HL-60 (cell line): ENCODE data around the gene SAMD5.

Source experiments
- DNase-seq, 2 experiments: peaks; one replicate each; pipeline ENCODE4 v3.0.0-alpha.2; 2010 to 2020; ENCODE audit warnings: low read depth in 1 of 2, low spot score in 1 of 2
- H3K27ac ChIP-seq: fragments of 250-450 bp; sonication (Bioruptor Pico); replicated peaks from 2 replicates; pipeline ENCODE4 v1.5.1; 2020; ENCODE audit warnings: mild to moderate bottlenecking, moderate library complexity
- H3K27me3 ChIP-seq: fragments of 250-450 bp; sonication (Bioruptor Pico); 2 replicates; pipeline ENCODE4 v1.5.1; 2021; ENCODE audit warnings: mild to moderate bottlenecking, moderate library complexity; ENCODE audit not compliant: insufficient read depth, poor library complexity, severe bottlenecking
- H3K4me3 ChIP-seq: replicated peaks from 2 replicates; pipeline ENCODE4 v1.5.1; 2011; ENCODE audit warnings: mild to moderate bottlenecking, control low read depth, low read length; ENCODE audit not compliant: insufficient read depth
- CTCF ChIP-seq: IDR thresholded peaks from one replicate; pipeline ENCODE4 v1.5.1; 2011; ENCODE audit warnings: low read length, control low read depth, inconsistent platforms; ENCODE audit not compliant: insufficient read depth
- GABPA ChIP-seq: IDR thresholded peaks from 2 replicates; pipeline ENCODE4 v1.6.1; 2012; ENCODE audit warnings: low read depth
- POLR2AphosphoS5 ChIP-seq: IDR thresholded peaks from 2 replicates; pipeline ENCODE4 v1.6.1; 2012; ENCODE audit warnings: low read depth
- REST ChIP-seq: IDR thresholded peaks from 2 replicates; pipeline ENCODE4 v1.6.1; 2012; ENCODE audit warnings: low read depth; ENCODE audit not compliant: insufficient replicate concordance
- SPI1 ChIP-seq: IDR thresholded peaks from 2 replicates; pipeline ENCODE4 v1.6.1; 2012; ENCODE audit warnings: low read depth, mild to moderate bottlenecking, borderline replicate concordance

Gene SAMD5

GRCh38 chr6:147569788-147570187 lies 61.3 kb downstream of the SAMD5 start:
- Histone ChIP-seq H3K4me3 (no peak overlapping the region), H3K27ac (no peak overlapping the region), H3K27me3 (peaks cover 2% of the 10 kb centered on the region)
- no peak for TF ChIP-seq POLR2AphosphoS5
- TF ChIP-seq CTCF = no peak
- DNase-seq = no peak

- no peak for TF ChIP-seq SPI1
- TF ChIP-seq CTCF = no peak
- no peak for TF ChIP-seq POLR2AphosphoS5
- TF ChIP-seq GABPA = no peak
- no peak for TF ChIP-seq REST
- DNase-seq = no peak
- no peak overlapping the region for H3K27ac ChIP-seq
- no peak overlapping the region for H3K4me3 ChIP-seq
- H3K27me3 ChIP-seq = peaks cover 2% of the 10 kb centered on the region
Measured at GRCh38 chr6:147570681-147571080, 62.2 kb downstream of the SAMD5 start.

GRCh38 chr6:147577488-147577887 lies 69.0 kb downstream of the SAMD5 start:
- TF ChIP-seq CTCF (no peak), SPI1 (no peak), GABPA (no peak), POLR2AphosphoS5 (no peak), REST (no peak)
- H3K27me3 ChIP-seq = no peaks in the 10 kb centered on the region
- DNase-seq = no peak

GRCh38 chr6:147578159-147578558 lies 69.7 kb downstream of the SAMD5 start:
- DNase-seq = no peak
- Histone ChIP-seq H3K4me3 (no peak overlapping the region), H3K27ac (no peak overlapping the region), H3K27me3 (no peaks in the 10 kb centered on the region)
- TF ChIP-seq POLR2AphosphoS5 = no peak
- TF ChIP-seq GABPA = no peak
- TF ChIP-seq REST = no peak
- TF ChIP-seq CTCF = no peak
- TF ChIP-seq SPI1 = no peak

More at GRCh38 chr6:147577488-147577887, 69.0 kb downstream of the SAMD5 start:
- H3K4me3 ChIP-seq = no peak overlapping the region
- no peak overlapping the region for H3K27ac ChIP-seq
